MM.1S (cell line): ENCODE data around the gene UTS2R.

ENCODE experiments used
- DNase-seq: peaks from one replicate; pipeline ENCODE4 v3.0.0-alpha.2; 2015
- H2AFZ ChIP-seq: fragments of 300-600 bp; sonication (generic); 2 replicates; pipeline ENCODE4 v1.6.0; 2016; ENCODE audit warnings: antibody characterized with exemption, low read length
- H3F3A ChIP-seq: fragments of 300-600 bp; sonication (generic); 2 replicates; pipeline ENCODE4 v1.6.1; 2016; ENCODE audit warnings: mild to moderate bottlenecking, antibody characterized with exemption, low read length, moderate library complexity, mixed read lengths; ENCODE audit not compliant: insufficient read depth
- H3K27ac ChIP-seq: fragments of 300-600 bp; sonication (generic); 2 replicates; pipeline ENCODE4 v1.5.1; 2016; ENCODE audit warnings: mild to moderate bottlenecking, low read length
- H3K27me3 ChIP-seq: fragments of 300-600 bp; sonication (generic); replicated peaks from 2 replicates; pipeline ENCODE4 v1.6.0; 2016; ENCODE audit warnings: low read length; ENCODE audit not compliant: insufficient read depth
- H3K36me3 ChIP-seq: fragments of 300-600 bp; sonication (generic); replicated peaks from 2 replicates; pipeline ENCODE4 v1.6.1; 2016; ENCODE audit warnings: mild to moderate bottlenecking, low read length, mixed read lengths; ENCODE audit not compliant: insufficient read depth
- H3K4me1 ChIP-seq: fragments of 300-600 bp; sonication (generic); 2 replicates; pipeline ENCODE4 v1.6.1; 2016; ENCODE audit warnings: low read length, mixed read lengths
- H3K4me2 ChIP-seq: fragments of 300-600 bp; sonication (generic); 2 replicates; pipeline ENCODE4 v1.6.0; 2016; ENCODE audit warnings: low read depth, low read length
- H3K4me3 ChIP-seq: fragments of 300-600 bp; sonication (generic); 2 replicates; pipeline ENCODE4 v1.5.1; 2016; ENCODE audit warnings: low read length, mixed read lengths
- H3K79me2 ChIP-seq: fragments of 300-600 bp; sonication (generic); 2 replicates; pipeline ENCODE4 v1.6.1; 2016; ENCODE audit warnings: mixed run types, low read length, mixed read lengths
- H3K9ac ChIP-seq: fragments of 300-600 bp; sonication (generic); 2 replicates; pipeline ENCODE4 v1.6.1; 2016; ENCODE audit warnings: low read length, mixed read lengths
- H3K9me2 ChIP-seq: fragments of 300-600 bp; sonication (generic); replicated peaks from 2 replicates; pipeline ENCODE4 v1.6.1; 2016; ENCODE audit warnings: mild to moderate bottlenecking, low read length, mixed read lengths; ENCODE audit not compliant: insufficient read depth
- H3K9me3 ChIP-seq: fragments of 300-600 bp; sonication (generic); replicated peaks from 2 replicates; pipeline ENCODE4 v1.6.1; 2016; ENCODE audit warnings: mild to moderate bottlenecking, low read length, mixed read lengths; ENCODE audit not compliant: insufficient read depth
- H4K20me1 ChIP-seq: fragments of 300-600 bp; sonication (generic); 2 replicates; pipeline ENCODE4 v1.6.1; 2016; ENCODE audit warnings: mild to moderate bottlenecking, low read length, moderate library complexity, mixed read lengths; ENCODE audit not compliant: insufficient read depth
- EZH2 ChIP-seq: fragments of 300-600 bp; sonication (generic); optimal IDR thresholded peaks from 2 replicates; pipeline ENCODE3; 2017; ENCODE audit warnings: low read depth, mild to moderate bottlenecking, antibody characterized with exemption, low read length, mixed read lengths
- EZH2phosphoT487 ChIP-seq: fragments of 300-600 bp; sonication (generic); IDR thresholded peaks from 2 replicates; pipeline ENCODE4 v1.6.1; 2018; ENCODE audit warnings: antibody characterized with exemption, low read length
- TF ChIP-seq, protein P1 (sequence below): fragments of 300-600 bp; sonication (generic); IDR thresholded peaks from 2 replicates; pipeline ENCODE4 v1.5.1; 2016; ENCODE audit warnings: antibody characterized with exemption, low read length, mixed read lengths

Gene UTS2R

DNA sequence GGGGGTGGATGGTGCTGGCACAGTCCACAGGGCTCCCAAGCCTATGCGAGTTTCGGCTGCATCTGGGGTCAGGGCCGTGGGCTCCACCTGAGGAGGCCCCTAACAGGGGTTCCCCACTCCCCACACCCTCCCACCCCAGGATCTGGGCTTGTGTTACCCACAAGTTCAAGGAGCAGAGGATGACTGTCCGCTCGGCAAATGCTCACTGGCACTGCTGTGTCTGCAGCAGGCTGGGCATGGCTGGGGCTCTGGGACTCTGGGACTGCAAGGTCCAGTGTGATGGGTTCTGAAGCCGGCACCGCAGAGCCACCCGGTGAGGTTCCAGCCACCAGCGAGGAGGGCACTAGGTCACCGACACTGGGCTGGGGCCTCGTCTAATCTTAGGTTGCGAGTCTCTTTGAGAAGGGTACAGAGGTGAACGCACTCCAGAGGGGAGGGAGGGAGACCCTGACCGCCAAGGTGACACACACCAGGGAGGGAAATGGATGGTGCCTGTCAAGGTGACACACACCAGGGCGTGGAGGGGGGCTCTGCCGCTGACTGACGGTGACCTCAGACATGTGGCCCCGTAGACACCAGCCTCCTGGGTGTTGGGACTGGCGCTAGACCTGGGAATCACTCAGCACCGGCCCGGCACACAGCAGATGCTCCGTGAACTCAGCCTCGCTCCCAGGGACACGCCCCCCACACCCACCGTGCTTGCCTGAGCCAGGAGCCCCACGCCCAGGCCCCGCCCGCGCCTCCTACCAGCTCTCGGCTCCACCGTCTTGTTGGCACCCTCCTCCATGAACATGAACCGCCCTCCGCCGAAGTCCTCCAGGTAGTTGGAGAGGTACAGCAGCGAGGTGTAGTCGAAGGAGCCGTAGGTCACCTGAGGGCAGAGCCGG, 26.1 kb downstream of the UTS2R start:
- H3K27ac ChIP-seq = no peak overlapping the region
- peaks cover 6% of the 10 kb centered on the region for H3F3A ChIP-seq
- H3K9ac ChIP-seq = no peak overlapping the region
- no peak overlapping the region for H3K4me3 ChIP-seq
- H2AFZ ChIP-seq = no peak overlapping the region
- H3K4me2 ChIP-seq = no peak overlapping the region
- TF ChIP-seq EZH2 (no peak), EZH2phosphoT487 (no peak)
- TF ChIP-seq, protein P1, sequence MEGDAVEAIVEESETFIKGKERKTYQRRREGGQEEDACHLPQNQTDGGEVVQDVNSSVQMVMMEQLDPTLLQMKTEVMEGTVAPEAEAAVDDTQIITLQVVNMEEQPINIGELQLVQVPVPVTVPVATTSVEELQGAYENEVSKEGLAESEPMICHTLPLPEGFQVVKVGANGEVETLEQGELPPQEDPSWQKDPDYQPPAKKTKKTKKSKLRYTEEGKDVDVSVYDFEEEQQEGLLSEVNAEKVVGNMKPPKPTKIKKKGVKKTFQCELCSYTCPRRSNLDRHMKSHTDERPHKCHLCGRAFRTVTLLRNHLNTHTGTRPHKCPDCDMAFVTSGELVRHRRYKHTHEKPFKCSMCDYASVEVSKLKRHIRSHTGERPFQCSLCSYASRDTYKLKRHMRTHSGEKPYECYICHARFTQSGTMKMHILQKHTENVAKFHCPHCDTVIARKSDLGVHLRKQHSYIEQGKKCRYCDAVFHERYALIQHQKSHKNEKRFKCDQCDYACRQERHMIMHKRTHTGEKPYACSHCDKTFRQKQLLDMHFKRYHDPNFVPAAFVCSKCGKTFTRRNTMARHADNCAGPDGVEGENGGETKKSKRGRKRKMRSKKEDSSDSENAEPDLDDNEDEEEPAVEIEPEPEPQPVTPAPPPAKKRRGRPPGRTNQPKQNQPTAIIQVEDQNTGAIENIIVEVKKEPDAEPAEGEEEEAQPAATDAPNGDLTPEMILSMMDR = no peak
- DNase-seq = no peak
- no peaks in the 10 kb centered on the region for H3K27me3 ChIP-seq
- H3K79me2 ChIP-seq = no peaks in the 10 kb centered on the region
- H3K4me1 ChIP-seq = peaks cover 17% of the 10 kb centered on the region
- no peaks in the 10 kb centered on the region for H3K9me2 ChIP-seq
- no peaks in the 10 kb centered on the region for H4K20me1 ChIP-seq
- no peaks in the 10 kb centered on the region for H3K9me3 ChIP-seq
- H3K36me3 ChIP-seq = no peaks in the 10 kb centered on the region

DNA sequence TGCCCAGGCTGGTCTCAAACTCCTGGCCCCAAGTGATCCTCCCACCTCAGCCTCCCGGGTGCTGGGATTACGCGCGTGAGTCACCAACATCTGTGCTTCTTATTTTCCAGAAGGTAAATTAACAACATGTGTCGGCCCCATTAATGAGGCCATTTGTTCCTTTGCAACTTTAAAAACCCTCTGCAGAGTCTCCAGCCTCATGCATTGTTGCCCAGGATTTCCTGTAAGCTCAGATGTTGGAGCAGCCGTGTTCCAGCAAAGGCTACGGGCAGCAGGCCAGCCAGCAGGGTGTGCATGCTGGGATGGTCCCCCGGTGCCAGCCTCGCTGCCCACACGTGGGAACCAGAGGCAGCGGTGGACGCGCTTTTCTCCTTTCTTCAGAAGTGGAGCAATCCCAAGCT, 27.5 kb downstream of the UTS2R start:
- H4K20me1 ChIP-seq = no peaks in the 10 kb centered on the region
- H3K9me2 ChIP-seq = no peaks in the 10 kb centered on the region
- H3F3A ChIP-seq = peaks cover 20% of the 10 kb centered on the region
- no peaks in the 10 kb centered on the region for H3K79me2 ChIP-seq
- H3K9me3 ChIP-seq = no peaks in the 10 kb centered on the region
- H3K27ac ChIP-seq = no peak overlapping the region
- DNase-seq = no peak
- TF ChIP-seq, protein P1 = no peak
- TF ChIP-seq EZH2 (no peak), EZH2phosphoT487 (no peak)
- no peaks in the 10 kb centered on the region for H3K36me3 ChIP-seq
- peaks cover 29% of the 10 kb centered on the region for H3K4me1 ChIP-seq
- H3K9ac ChIP-seq = no peak overlapping the region
- no peak overlapping the region for H2AFZ ChIP-seq
- no peaks in the 10 kb centered on the region for H3K27me3 ChIP-seq
- no peak overlapping the region for H3K4me2 ChIP-seq
- no peak overlapping the region for H3K4me3 ChIP-seq

DNA sequence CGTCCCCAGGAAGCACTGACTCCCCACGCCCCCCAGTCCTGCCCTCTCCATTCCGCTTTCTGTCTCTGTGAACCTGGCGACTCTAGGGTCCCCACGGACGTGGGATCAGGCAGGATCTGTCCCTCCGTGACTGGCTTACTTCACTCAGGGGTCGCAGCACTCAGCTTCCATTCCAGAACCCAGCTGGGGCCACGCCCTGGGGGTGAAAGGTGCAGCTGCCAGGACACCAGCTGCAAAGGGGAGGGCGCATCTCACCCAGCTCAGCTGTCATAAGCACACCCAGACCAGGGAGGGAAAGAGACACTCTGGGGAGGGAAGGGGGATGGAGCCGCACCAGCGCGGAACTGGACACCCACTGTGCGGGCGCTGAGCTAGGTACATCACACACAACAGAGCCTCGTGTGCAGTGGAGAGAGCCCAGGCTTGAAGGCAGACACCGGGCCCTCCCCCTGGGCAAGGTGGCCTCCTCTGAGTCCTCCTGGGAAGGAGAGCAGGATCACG, 28.1 kb downstream of the UTS2R start:
- Histone ChIP-seq H2AFZ (no peak overlapping the region), H3K36me3 (no peaks in the 10 kb centered on the region), H3K9me3 (no peaks in the 10 kb centered on the region), H3K9ac (no peak overlapping the region), H3K4me3 (no peak overlapping the region), H3K4me1 (peaks cover 34% of the 10 kb centered on the region), H3K4me2 (no peak overlapping the region), H3K27me3 (no peaks in the 10 kb centered on the region), H4K20me1 (no peaks in the 10 kb centered on the region), H3K79me2 (no peaks in the 10 kb centered on the region), H3F3A (peaks cover 25% of the 10 kb centered on the region), H3K27ac (no peak overlapping the region), H3K9me2 (no peaks in the 10 kb centered on the region)
- no peak for DNase-seq
- TF ChIP-seq EZH2 (no peak), EZH2phosphoT487 (no peak)
- TF ChIP-seq, protein P1 = no peak
